ENCODE results near the gene RFX6.

RFX6 gene

GRCh38 chr6:116973976-116974375 lies 96.9 kb downstream of the RFX6 start:
- no peak for DNase-seq (ENCODE audit: low spot score)

DNA sequence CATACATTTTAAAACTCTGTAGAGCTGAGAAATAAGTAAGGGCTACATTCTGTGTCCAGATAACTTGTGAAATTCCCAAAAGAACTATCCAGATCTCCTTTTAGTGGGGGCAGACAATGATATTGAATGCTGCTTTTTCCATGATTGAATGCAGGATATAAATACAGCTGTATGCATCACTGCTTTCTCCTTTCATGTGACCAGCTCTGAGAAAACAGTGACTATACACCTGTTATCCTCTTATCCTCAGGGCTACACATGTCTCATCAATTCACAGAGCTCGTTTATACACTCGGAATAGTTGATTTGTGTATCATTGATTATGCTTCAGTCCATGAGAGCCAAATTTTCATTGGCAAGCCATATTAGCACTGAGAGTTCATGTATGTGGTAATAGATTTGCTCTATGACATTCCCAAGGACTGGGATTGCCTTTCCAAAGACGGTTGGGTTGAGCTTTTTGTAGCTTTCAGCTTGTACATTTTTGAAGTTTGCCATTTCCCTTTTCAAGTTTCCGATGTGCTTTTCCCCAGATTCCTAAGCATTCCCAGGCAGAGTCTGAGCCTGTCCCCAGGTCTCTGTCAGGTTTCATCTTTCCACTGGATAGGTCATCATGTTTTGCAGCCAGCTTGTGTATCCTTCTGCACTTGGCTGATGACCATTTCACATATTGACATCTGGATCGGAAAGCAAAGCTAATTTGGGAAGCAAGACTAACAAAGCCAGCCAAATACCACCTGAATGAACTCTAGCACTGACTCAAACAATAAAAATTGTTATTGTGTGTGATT lies 97.7 kb downstream of the RFX6 start:
- no peak for DNase-seq (ENCODE audit: low spot score)

- no peak for DNase-seq (ENCODE audit: low spot score)
These were observed 98.6 kb downstream of the RFX6 start for GRCh38 chr6:116975600-116975999.

GRCh38 chr6:116979560-116979959 lies 102.5 kb downstream of the RFX6 start:
- DNase-seq (ENCODE audit: low spot score): no peak

All from hepatic stellate cell (primary cell).